ENCODE data around the gene HECTD3. TPM values are rescaled to one million over a fixed set of nuclear protein-coding genes. Genes with fewer than 3 reads are reported as not detected.
"Not testable (repeated sequence)": the region's sequence is repeated elsewhere in the genome, so short reads cannot be mapped to it uniquely, and the experiment has no call there.

The HECTD3 gene
- total RNA-seq, 3 donors from 2014 or later, result 32.8 to 45.8 (median 33.4) TPM

GRCh38 chr1:45002650-45003645 is 8.2 kb downstream of the HECTD3 start:
- no peaks in the 10 kb centered on the region for H3K4me1 ChIP-seq
- DNase-seq (ENCODE audit: low spot score in 2 of 2), result no peak
- H3K36me3 ChIP-seq, result peaks cover 18% of the 10 kb centered on the region
- no peak for TF ChIP-seq CTCF (IDR thresholded peaks at IDR 0.05)
- no peak overlapping the region for H3K4me3 ChIP-seq
- H3K9me3 ChIP-seq, result no peaks in the 10 kb centered on the region
- no peaks in the 10 kb centered on the region for H3K27me3 ChIP-seq
- peak overlapping the region; percentile 71 to 78 for H3K27ac ChIP-seq
- intact Hi-C loops (cut with DNase I; ENCODE audit: low total_unique reads), result loop anchor here (5.0 kb wide), 1 partner anchor 1509 kb away; no protein-coding TSS in a partner anchor

GRCh38 chr1:45001576-45001975 is 9.5 kb downstream of the HECTD3 start:
- H3K9me3 ChIP-seq; H3K27me3 ChIP-seq; H3K36me3 ChIP-seq; H3K4me3 ChIP-seq; H3K4me1 ChIP-seq; DNase-seq (ENCODE audit: low spot score in 2 of 2): not testable (repeated sequence)
- peak overlapping the region; percentile 71 to 78 for H3K27ac ChIP-seq
- intact Hi-C loops (cut with DNase I; ENCODE audit: low total_unique reads), result loop anchor here (5.0 kb wide), 1 partner anchor 1511 kb away; no protein-coding TSS in a partner anchor

- peaks cover 9% of the 10 kb centered on the region for H3K36me3 ChIP-seq
- intact Hi-C loops (cut with DNase I; ENCODE audit: low total_unique reads), result loop anchor here (5.0 kb wide), 1 partner anchor 1511 kb away; no protein-coding TSS in a partner anchor
- H3K4me3 ChIP-seq, result no peak overlapping the region
- peak in 1 of 3 donors; percentile 13 for TF ChIP-seq CTCF (IDR thresholded peaks at IDR 0.05)
- TF ChIP-seq POLR2AphosphoS5 (IDR thresholded peaks at IDR 0.05), result no peak
- no peaks in the 10 kb centered on the region for H3K27me3 ChIP-seq
- DNase-seq (ENCODE audit: low spot score in 2 of 2), result peak; percentile 58 to 77
- H3K27ac ChIP-seq, result peak overlapping the region; percentile 71 to 78
- no peaks in the 10 kb centered on the region for H3K4me1 ChIP-seq
- no peaks in the 10 kb centered on the region for H3K9me3 ChIP-seq
These were observed 10.1 kb downstream of the HECTD3 start for GRCh38 chr1:45001011-45001481.

- Histone ChIP-seq H3K36me3 (no peaks in the 10 kb centered on the region), H3K27me3 (no peaks in the 10 kb centered on the region), H3K4me1 (no peaks in the 10 kb centered on the region), H3K9me3 (no peaks in the 10 kb centered on the region), H3K27ac (no peak overlapping the region), H3K4me3 (no peak overlapping the region)
- DNase-seq (ENCODE audit: low spot score in 2 of 2), result no peak
- TF ChIP-seq POLR2A (IDR thresholded peaks at IDR 0.05), result no peak
- no peak for TF ChIP-seq POLR2AphosphoS5 (IDR thresholded peaks at IDR 0.05)
- no peak for TF ChIP-seq CTCF (IDR thresholded peaks at IDR 0.05)
- intact Hi-C loops (cut with DNase I; ENCODE audit: low total_unique reads), result no loop called here
These were observed 11.9 kb downstream of the HECTD3 start for GRCh38 chr1:44999232-44999631.

GRCh38 chr1:44995467-44996238 is 15.5 kb downstream of the HECTD3 start:
- H3K4me1 ChIP-seq, result no peaks in the 10 kb centered on the region
- intact Hi-C loops (cut with DNase I; ENCODE audit: low total_unique reads), result no loop called here
- DNase-seq (ENCODE audit: low spot score in 2 of 2), result no peak
- H3K9me3 ChIP-seq, result no peaks in the 10 kb centered on the region
- H3K27me3 ChIP-seq, result no peaks in the 10 kb centered on the region
- H3K4me3 ChIP-seq, result no peak overlapping the region
- H3K36me3 ChIP-seq, result no peaks in the 10 kb centered on the region
- no peak overlapping the region for H3K27ac ChIP-seq
- TF ChIP-seq POLR2AphosphoS5 (IDR thresholded peaks at IDR 0.05) (no peak), POLR2A (IDR thresholded peaks at IDR 0.05) (no peak), CTCF (IDR thresholded peaks at IDR 0.05) (no peak)

All from breast epithelium (tissue), 4 donors.